HepG2 (cell line): ENCODE data around the gene MRPS25. TPM values are rescaled to one million over a fixed set of nuclear protein-coding genes. Genes with fewer than 3 reads are reported as not detected.
A peak's percentile ranks its signal among the peaks of the same experiment; 100 is the strongest.

ENCODE experiments used
- ATAC-seq: fragments of 200-7000 bp; cut with Tn5 transposase; 3 replicates; pipeline ENCODE4 v1.9.1; 2020; ENCODE audit warnings: mild to moderate bottlenecking, moderate library complexity
- BruUV-seq: library from RNA; stranded (reverse); fragments of 400-500 nt; replicated peaks from 2 replicates; lab custom pipeline; 2021; lab: Mats Ljungman, UMichigan
- CTCF ChIA-PET: fragments of 300-600 bp; formaldehyde crosslinking; extraction: SDS; loops from one replicate; lab custom pipeline; 2021; ENCODE audit warnings: low total read pairs, inconsistent platforms, low intra/inter-chr PET ratio; lab: Yijun Ruan, JAX
- POLR2A ChIA-PET: fragments of 350-600 bp; sonication (Branson Sonifier 250); formaldehyde crosslinking; loops from one replicate; lab custom pipeline; 2020; ENCODE audit warnings: antibody characterized with exemption, inconsistent platforms; lab: Yijun Ruan, JAX
- DNase-seq: peaks from one replicate; pipeline ENCODE4 v3.0.0-alpha.2; 2015; ENCODE audit warnings: low spot score
- FAIRE-seq: peaks from 3 replicates; lab custom pipeline; 2011; peaks lifted over from hg19 to GRCh38; lab: Jason Lieb, UNC
- H2AFZ ChIP-seq: one replicate; pipeline ENCODE4 v1.6.1; 2011; ENCODE audit warnings: low read length, inconsistent platforms
- H3K27ac ChIP-seq: fragments of 300-600 bp; 3 replicates; pipeline ENCODE4 v1.8.0; 2011; ENCODE audit warnings: mixed run types, mild to moderate bottlenecking, mixed read lengths, low read length, inconsistent platforms; ENCODE audit not compliant: insufficient read depth; ENCODE audit errors: extremely low read length
- H3K27me3 ChIP-seq, 2 experiments: fragments of 200-600 bp in 1 of 2; 2 replicates in 1 of 2; 3 replicates in 1 of 2; pipeline versions ENCODE4 v1.6.0 to v1.8.0; 2011; ENCODE audit warnings: low read length in 2 of 2, mild to moderate bottlenecking in 2 of 2, moderate library complexity in 2 of 2, inconsistent platforms in 1 of 2; ENCODE audit not compliant: insufficient read depth in 2 of 2, control insufficient read depth in 1 of 2
- H3K36me3 ChIP-seq, 2 experiments: fragments of 200-600 bp in 1 of 2; replicated peaks in 1 of 2; 2 replicates in 1 of 2; 3 replicates in 1 of 2; pipeline versions ENCODE4 v1.5.1 to v1.8.0; 2011; ENCODE audit warnings: low read length in 2 of 2, inconsistent platforms in 1 of 2; ENCODE audit not compliant: insufficient read depth in 2 of 2, control insufficient read depth in 1 of 2
- H3K4me1 ChIP-seq: 2 replicates; pipeline ENCODE4 v1.5.1; 2012; ENCODE audit warnings: low read length, inconsistent platforms; ENCODE audit not compliant: insufficient read depth
- H3K4me2 ChIP-seq: 2 replicates; pipeline ENCODE4 v1.6.0; 2011; ENCODE audit warnings: low read depth, low read length, inconsistent platforms
- H3K4me3 ChIP-seq, 3 experiments: fragments of 200-600 bp in 1 of 3; sonication (generic), shearing (Covaris generic) in 1 of 3; replicated peaks in 1 of 3; 2 replicates each; pipeline ENCODE4 v1.5.1; 2011 to 2016; ENCODE audit warnings: low read length in 3 of 3, inconsistent platforms in 2 of 3, low read depth in 2 of 3, mild to moderate bottlenecking in 2 of 3, control low read depth in 1 of 3, mixed read lengths in 1 of 3; ENCODE audit not compliant: insufficient read depth in 1 of 3
- H3K79me2 ChIP-seq: one replicate; pipeline ENCODE4 v1.6.1; 2011; ENCODE audit warnings: low read length, inconsistent platforms; ENCODE audit not compliant: insufficient read depth
- H3K9ac ChIP-seq: 2 replicates; pipeline ENCODE4 v1.6.0; 2011; ENCODE audit warnings: mild to moderate bottlenecking, low read depth, low read length, inconsistent platforms; ENCODE audit not compliant: insufficient read depth
- H3K9me3 ChIP-seq: 2 replicates; pipeline ENCODE4 v1.5.1; 2012; ENCODE audit warnings: mild to moderate bottlenecking, low read length
- H4K20me1 ChIP-seq: 2 replicates; pipeline ENCODE4 v1.6.0; 2011; ENCODE audit warnings: inconsistent platforms, mild to moderate bottlenecking, low read length, moderate library complexity; ENCODE audit not compliant: insufficient read depth
- HNF4A ChIP-seq: sonication (generic); formaldehyde crosslinking; IDR thresholded peaks from 2 replicates; pipeline ENCODE4 v1.4.0; 2020; ENCODE audit warnings: missing genetic modification reagents
- JDP2 ChIP-seq: sonication (generic); formaldehyde crosslinking; IDR thresholded peaks from 2 replicates; pipeline ENCODE4 v1.8.1; 2022; ENCODE audit warnings: missing genetic modification reagents, borderline replicate concordance
- NFE2L2 ChIP-seq: fragments of 150-350 bp; IDR thresholded peaks from 2 replicates; pipeline ENCODE4 v1.6.1; 2014; ENCODE audit warnings: low read length
- SMYD3 ChIP-seq: sonication (generic); formaldehyde crosslinking; IDR thresholded peaks from 2 replicates; pipeline ENCODE4 v1.8.1; 2023; ENCODE audit warnings: mild to moderate bottlenecking, missing genetic modification reagents
- SOX6 ChIP-seq, 2 experiments: fragments of 450-650 bp in 1 of 2; sonication (generic) in 1 of 2; formaldehyde crosslinking in 1 of 2; IDR thresholded peaks; 2 replicates each; pipeline versions ENCODE4 v1.4.0 to v1.6.1; 2017 to 2020; ENCODE audit warnings: antibody characterized with exemption in 1 of 2, mild to moderate bottlenecking in 1 of 2, missing genetic modification reagents in 1 of 2
- ZNF720 ChIP-seq: sonication (generic); formaldehyde crosslinking; IDR thresholded peaks from 2 replicates; pipeline ENCODE4 v1.4.0; 2020; ENCODE audit warnings: missing genetic modification reagents
- WGBS: methylation state at CpG from one replicate; pipeline ENCODE4 v1.1.6; 2017; ENCODE audit warnings: low lambda C conversion rate; 5-methylcytosine and 5-hydroxymethylcytosine counted together
- in situ Hi-C: cut with HindIII; loops from 2 replicates; pipeline ENCODE4 v1.10.0; 2017; ENCODE audit warnings: low pct_unique_long_range_greater_than_20kb; ENCODE audit not compliant: extremely low pct_ligation_motif_present
- intact Hi-C: fragments of 100-400 bp; cut with micrococcal nuclease; formaldehyde crosslinking; loops from one replicate; pipeline ENCODE4 v1.10.0; 2022; ENCODE audit not compliant: unreplicated experiment
- polyA plus RNA-seq, 8 experiments: library from polyadenylated mRNA; depleted of rRNA in 3 of 8; stranded (reverse) in 7 of 8; unstranded in 1 of 8; fragments of >200 nt; fragmentation: Illumina TruSeq in 4 of 8; extraction: Trizol in 4 of 8; gene quantifications; 2 replicates each; pipeline versions ENCODE4 v1.2.1 to v1.2.3, GENCODE V29; 2011 to 2016; ENCODE audit warnings: low read depth in 4 of 8, missing spikeins in 1 of 8, mixed read lengths in 1 of 8; ENCODE audit not compliant: insufficient read depth in 1 of 8
- total RNA-seq, 5 experiments: library from RNA; depleted of rRNA; stranded (reverse); fragments of >200 nt; fragmentation: Illumina TruSeq; extraction: Trizol; gene quantifications; 2 replicates each; pipeline ENCODE4 v1.2.3, GENCODE V29; 2016; ENCODE audit warnings: low read depth in 1 of 5
- TF ChIP-seq, protein P1 (sequence below): sonication (generic); formaldehyde crosslinking; IDR thresholded peaks from 2 replicates; pipeline ENCODE4 v1.5.0; 2020; ENCODE audit warnings: mild to moderate bottlenecking, missing genetic modification reagents, borderline replicate concordance
- TF ChIP-seq, protein P2 (sequence below), 2 experiments: sonication (generic) in 1 of 2; formaldehyde crosslinking in 1 of 2; IDR thresholded peaks; 2 replicates each; pipeline versions ENCODE4 v1.5.1 to v1.6.1; 2011 to 2020; ENCODE audit warnings: borderline replicate concordance in 1 of 2, low read depth in 1 of 2, low read length in 1 of 2, mild to moderate bottlenecking in 1 of 2, missing genetic modification reagents in 1 of 2, moderate library complexity in 1 of 2
- TF ChIP-seq, protein P3 (sequence below): sonication (generic); formaldehyde crosslinking; IDR thresholded peaks from 2 replicates; pipeline ENCODE4 v1.5.0; 2020; ENCODE audit warnings: mild to moderate bottlenecking, missing genetic modification reagents, moderate library complexity

Gene MRPS25
- total and polyA plus RNA-seq, 2 of the 13 experiments (the other 11 are each of a cell fraction or from before 2014, with no cell fraction given), result 60.1 to 74.3 TPM

DNA sequence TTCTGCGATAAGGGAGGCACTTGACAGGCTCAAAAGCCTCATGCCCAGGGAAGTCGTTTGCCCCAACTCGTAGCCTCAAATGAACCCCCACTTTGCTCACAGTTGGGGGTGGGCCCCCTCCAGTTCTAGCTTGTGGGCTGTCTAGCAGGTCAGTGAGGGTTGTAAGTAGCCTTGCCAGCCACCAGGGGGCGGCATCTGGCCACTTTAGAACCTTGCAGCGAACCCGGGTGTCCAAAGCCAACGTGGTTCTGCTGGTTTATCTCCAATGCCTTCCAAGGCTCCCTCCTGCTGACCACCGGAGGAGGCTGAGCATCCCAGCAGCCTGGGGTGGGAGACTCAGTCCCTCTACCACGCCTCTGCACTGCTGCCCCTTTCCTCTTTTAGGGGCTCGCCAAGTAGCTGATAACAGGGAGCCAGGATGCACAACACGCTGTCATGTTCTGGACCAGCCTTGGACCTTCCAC lies 43.0 kb upstream of the MRPS25 start:
- Histone ChIP-seq H3K4me2 (peak overlapping the region; percentile 99), H3K27ac (peak overlapping the region; percentile 66), H3K9ac (peak overlapping the region; percentile 44), H3K4me3 (peak overlapping the region; percentile 35 to 62 (median 52); a peak in 5 of 6 replicates), H3K9me3 (no peaks in the 10 kb centered on the region), H3K27me3 (peaks cover 0 to 2% of the 10 kb centered on the region in 2 experiments; a peak in 1 of 5 replicates), H3K4me1 (peaks cover 39% of the 10 kb centered on the region), H2AFZ (no peak overlapping the region), H3K36me3 (no peaks in the 10 kb centered on the region), H3K79me2 (no peaks in the 10 kb centered on the region), H4K20me1 (no peaks in the 10 kb centered on the region)
- intact Hi-C loops (loop anchor here (1.0 to 5.0 kb wide), 2 partner anchors 270 to 299 kb away; no protein-coding TSS in a partner anchor), in situ Hi-C loops (loop anchor here (10.0 kb wide), 1 partner anchor 297 kb away; no protein-coding TSS in a partner anchor)
- peak; percentile 28 for FAIRE-seq
- ChIA-PET CTCF (interaction anchor here (1.0 to 1.2 kb wide), 2 partner anchors 270 to 297 kb away, joined by 5 to 6 read pairs; no protein-coding TSS in a partner anchor), POLR2A (interaction anchor here (0.9 to 2.6 kb wide), 3 partner anchors 9 to 97 kb away, joined by 4 to 17 read pairs (median 13); partner anchors contain the start of genes CAPN7, MRPS25 and RBSN)
- no TSS peak for BruUV-seq
- peak; percentile 64 for DNase-seq
- peak; percentile 94 for ATAC-seq
- 23% methylated on average over 4 of the region's 11 CpGs for WGBS
- no peak for TF ChIP-seq JDP2 (CRISPR knock-in tag)
- TF ChIP-seq, protein P1, sequence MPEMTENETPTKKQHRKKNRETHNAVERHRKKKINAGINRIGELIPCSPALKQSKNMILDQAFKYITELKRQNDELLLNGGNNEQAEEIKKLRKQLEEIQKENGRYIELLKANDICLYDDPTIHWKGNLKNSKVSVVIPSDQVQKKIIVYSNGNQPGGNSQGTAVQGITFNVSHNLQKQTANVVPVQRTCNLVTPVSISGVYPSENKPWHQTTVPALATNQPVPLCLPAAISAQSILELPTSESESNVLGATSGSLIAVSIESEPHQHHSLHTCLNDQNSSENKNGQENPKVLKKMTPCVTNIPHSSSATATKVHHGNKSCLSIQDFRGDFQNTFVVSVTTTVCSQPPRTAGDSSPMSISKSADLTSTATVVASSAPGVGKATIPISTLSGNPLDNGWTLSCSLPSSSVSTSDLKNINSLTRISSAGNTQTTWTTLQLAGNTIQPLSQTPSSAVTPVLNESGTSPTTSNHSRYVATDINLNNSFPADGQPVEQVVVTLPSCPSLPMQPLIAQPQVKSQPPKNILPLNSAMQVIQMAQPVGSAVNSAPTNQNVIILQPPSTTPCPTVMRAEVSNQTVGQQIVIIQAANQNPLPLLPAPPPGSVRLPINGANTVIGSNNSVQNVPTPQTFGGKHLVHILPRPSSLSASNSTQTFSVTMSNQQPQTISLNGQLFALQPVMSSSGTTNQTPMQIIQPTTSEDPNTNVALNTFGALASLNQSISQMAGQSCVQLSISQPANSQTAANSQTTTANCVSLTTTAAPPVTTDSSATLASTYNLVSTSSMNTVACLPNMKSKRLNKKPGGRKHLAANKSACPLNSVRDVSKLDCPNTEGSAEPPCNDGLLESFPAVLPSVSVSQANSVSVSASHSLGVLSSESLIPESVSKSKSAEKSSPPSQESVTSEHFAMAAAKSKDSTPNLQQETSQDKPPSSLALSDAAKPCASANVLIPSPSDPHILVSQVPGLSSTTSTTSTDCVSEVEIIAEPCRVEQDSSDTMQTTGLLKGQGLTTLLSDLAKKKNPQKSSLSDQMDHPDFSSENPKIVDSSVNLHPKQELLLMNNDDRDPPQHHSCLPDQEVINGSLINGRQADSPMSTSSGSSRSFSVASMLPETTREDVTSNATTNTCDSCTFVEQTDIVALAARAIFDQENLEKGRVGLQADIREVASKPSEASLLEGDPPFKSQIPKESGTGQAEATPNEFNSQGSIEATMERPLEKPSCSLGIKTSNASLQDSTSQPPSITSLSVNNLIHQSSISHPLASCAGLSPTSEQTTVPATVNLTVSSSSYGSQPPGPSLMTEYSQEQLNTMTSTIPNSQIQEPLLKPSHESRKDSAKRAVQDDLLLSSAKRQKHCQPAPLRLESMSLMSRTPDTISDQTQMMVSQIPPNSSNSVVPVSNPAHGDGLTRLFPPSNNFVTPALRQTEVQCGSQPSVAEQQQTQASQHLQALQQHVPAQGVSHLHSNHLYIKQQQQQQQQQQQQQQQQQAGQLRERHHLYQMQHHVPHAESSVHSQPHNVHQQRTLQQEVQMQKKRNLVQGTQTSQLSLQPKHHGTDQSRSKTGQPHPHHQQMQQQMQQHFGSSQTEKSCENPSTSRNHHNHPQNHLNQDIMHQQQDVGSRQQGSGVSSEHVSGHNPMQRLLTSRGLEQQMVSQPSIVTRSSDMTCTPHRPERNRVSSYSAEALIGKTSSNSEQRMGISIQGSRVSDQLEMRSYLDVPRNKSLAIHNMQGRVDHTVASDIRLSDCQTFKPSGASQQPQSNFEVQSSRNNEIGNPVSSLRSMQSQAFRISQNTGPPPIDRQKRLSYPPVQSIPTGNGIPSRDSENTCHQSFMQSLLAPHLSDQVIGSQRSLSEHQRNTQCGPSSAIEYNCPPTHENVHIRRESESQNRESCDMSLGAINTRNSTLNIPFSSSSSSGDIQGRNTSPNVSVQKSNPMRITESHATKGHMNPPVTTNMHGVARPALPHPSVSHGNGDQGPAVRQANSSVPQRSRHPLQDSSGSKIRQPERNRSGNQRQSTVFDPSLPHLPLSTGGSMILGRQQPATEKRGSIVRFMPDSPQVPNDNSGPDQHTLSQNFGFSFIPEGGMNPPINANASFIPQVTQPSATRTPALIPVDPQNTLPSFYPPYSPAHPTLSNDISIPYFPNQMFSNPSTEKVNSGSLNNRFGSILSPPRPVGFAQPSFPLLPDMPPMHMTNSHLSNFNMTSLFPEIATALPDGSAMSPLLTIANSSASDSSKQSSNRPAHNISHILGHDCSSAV, result no peak
- TF ChIP-seq, protein P2, sequence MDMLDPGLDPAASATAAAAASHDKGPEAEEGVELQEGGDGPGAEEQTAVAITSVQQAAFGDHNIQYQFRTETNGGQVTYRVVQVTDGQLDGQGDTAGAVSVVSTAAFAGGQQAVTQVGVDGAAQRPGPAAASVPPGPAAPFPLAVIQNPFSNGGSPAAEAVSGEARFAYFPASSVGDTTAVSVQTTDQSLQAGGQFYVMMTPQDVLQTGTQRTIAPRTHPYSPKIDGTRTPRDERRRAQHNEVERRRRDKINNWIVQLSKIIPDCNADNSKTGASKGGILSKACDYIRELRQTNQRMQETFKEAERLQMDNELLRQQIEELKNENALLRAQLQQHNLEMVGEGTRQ (IDR thresholded peaks at IDR 0.05; ENCODE audit: low read depth, low read length), result no peak
- TF ChIP-seq, protein P2 (CRISPR knock-in tag; IDR thresholded peaks at IDR 0.05; ENCODE audit: borderline replicate concordance), result no peak
- no peak for TF ChIP-seq HNF4A
- TF ChIP-seq SMYD3 (CRISPR knock-in tag), result no peak
- TF ChIP-seq NFE2L2, result no peak
- TF ChIP-seq, protein P3, sequence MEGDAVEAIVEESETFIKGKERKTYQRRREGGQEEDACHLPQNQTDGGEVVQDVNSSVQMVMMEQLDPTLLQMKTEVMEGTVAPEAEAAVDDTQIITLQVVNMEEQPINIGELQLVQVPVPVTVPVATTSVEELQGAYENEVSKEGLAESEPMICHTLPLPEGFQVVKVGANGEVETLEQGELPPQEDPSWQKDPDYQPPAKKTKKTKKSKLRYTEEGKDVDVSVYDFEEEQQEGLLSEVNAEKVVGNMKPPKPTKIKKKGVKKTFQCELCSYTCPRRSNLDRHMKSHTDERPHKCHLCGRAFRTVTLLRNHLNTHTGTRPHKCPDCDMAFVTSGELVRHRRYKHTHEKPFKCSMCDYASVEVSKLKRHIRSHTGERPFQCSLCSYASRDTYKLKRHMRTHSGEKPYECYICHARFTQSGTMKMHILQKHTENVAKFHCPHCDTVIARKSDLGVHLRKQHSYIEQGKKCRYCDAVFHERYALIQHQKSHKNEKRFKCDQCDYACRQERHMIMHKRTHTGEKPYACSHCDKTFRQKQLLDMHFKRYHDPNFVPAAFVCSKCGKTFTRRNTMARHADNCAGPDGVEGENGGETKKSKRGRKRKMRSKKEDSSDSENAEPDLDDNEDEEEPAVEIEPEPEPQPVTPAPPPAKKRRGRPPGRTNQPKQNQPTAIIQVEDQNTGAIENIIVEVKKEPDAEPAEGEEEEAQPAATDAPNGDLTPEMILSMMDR (CRISPR knock-in tag), result peak; percentile 95
- no peak for TF ChIP-seq ZNF720 (CRISPR knock-in tag)
- no peak for TF ChIP-seq SOX6 (IDR thresholded peaks at IDR 0.05)
- 0 out of 2 replicates have a peak, but pooled peaks have one; percentile 10 for TF ChIP-seq SOX6 (CRISPR knock-in tag; IDR thresholded peaks at IDR 0.05)
